Small intestine (tissue), 7 donors: Measurements from ENCODE around the gene OR13C2. TPM values are rescaled to one million over a fixed set of nuclear protein-coding genes. Genes with fewer than 3 reads are reported as not detected.

Source experiments
- DNase-seq, 2 donors: peaks; one replicate each; pipeline versions ENCODE4 v3.0.0 to v3.0.0-alpha.2; 2013
- FAIRE-seq: peaks from 2 replicates; lab custom pipeline; 2012; peaks lifted over from hg19 to GRCh38; lab: Jason Lieb, UNC
- H3K27ac ChIP-seq, 3 donors: one replicate each; pipeline ENCODE4 v1.5.1; 2013; ENCODE audit warnings: low read length in 2 of 3, mild to moderate bottlenecking in 2 of 3, control low read depth in 1 of 3, inconsistent platforms in 1 of 3, low read depth in 1 of 3, moderate library complexity in 1 of 3
- H3K27me3 ChIP-seq, 3 donors: one replicate each; pipeline ENCODE4 v1.6.1; 2013; ENCODE audit warnings: low read length in 3 of 3, inconsistent platforms in 1 of 3; ENCODE audit not compliant: control insufficient read depth in 3 of 3, insufficient read depth in 3 of 3
- H3K36me3 ChIP-seq, 3 donors: one replicate each; pipeline ENCODE4 v1.6.1; 2013; ENCODE audit warnings: low read length in 3 of 3, inconsistent platforms in 1 of 3, low read depth in 1 of 3, mild to moderate bottlenecking in 1 of 3, moderate library complexity in 1 of 3; ENCODE audit not compliant: control insufficient read depth in 3 of 3, insufficient read depth in 2 of 3
- H3K4me1 ChIP-seq, 3 donors: one replicate each; pipeline ENCODE4 v1.6.1; 2013; ENCODE audit warnings: low read length in 2 of 3, inconsistent platforms in 1 of 3, low read depth in 1 of 3, mild to moderate bottlenecking in 1 of 3, moderate library complexity in 1 of 3; ENCODE audit not compliant: control insufficient read depth in 3 of 3, insufficient read depth in 2 of 3
- H3K4me3 ChIP-seq, 3 donors: one replicate each; pipeline ENCODE4 v1.5.1; 2013; ENCODE audit warnings: low read length in 3 of 3, control low read depth in 1 of 3, inconsistent platforms in 1 of 3, low read depth in 1 of 3, mild to moderate bottlenecking in 1 of 3, moderate library complexity in 1 of 3
- H3K9me3 ChIP-seq, 2 donors: one replicate each; pipeline ENCODE4 v1.6.1; 2013; ENCODE audit warnings: low read depth in 1 of 2, low read length in 1 of 2; ENCODE audit not compliant: control insufficient read depth in 2 of 2, insufficient read depth in 1 of 2
- WGBS, 3 donors: extraction: QIAGEN DNeasy Blood & Tissue Kit; methylation state at CpG; one replicate each; pipeline ENCODE4 v1.1.7; 2013; 5-methylcytosine and 5-hydroxymethylcytosine counted together
- polyA plus RNA-seq, 4 donors: library from polyadenylated mRNA; stranded (reverse) in 3 of 4; unstranded in 1 of 4; fragments of 200-250 nt in 3 of 4; fragments of 120-200 nt in 1 of 4; gene quantifications; one replicate each; pipeline versions ENCODE4 v1.2.1 to v1.2.3, GENCODE V29; 2013
- donor health status: healthy with polysubstance abuse.
- donor health status: control.
- donor health status: control.
- donor health status: Bipolar disorder and iron deficiency.
- donor health status: healthy.

Gene OR13C2
- polyA plus RNA-seq, 4 donors: not detected

DNA sequence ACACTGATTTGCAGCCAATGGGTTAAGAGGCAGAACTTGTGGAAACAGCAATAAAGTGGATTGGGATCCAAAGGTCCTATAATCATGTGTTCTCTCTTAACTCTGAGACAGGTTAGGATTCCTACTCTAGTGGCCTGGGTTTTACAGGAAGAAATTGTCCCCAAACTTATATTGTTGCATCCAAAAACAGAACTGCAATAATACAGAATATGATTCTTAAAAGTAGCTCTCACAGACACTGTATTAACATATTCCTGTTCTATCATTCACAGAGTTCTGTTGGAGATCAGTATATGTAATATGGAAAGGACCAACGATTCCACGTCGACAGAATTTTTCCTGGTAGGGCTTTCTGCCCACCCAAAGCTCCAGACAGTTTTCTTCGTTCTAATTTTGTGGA lies 36.6 kb downstream of the OR13C2 start, which contains the start of gene OR13C8:
OR13C8 (plus strand) TSS at position 301 of the 400 bp plus-strand sequence; CDS start at position 301, 0 bp downstream.
- WGBS, 3 donors: 84 to 90% (median 90%) methylated on average over 4 of the region's 4 CpGs
- Histone ChIP-seq H3K9me3 (peaks cover 0 to 2% of the 10 kb centered on the region in 2 donors), H3K27me3 (no peaks in the 10 kb centered on the region), H3K27ac (no peak within 1 kb of the TSS), H3K36me3 (no peaks in the 10 kb centered on the region), H3K4me3 (no peak within 1 kb of the TSS), H3K4me1 (no peaks in the 10 kb centered on the region)
- no peak for DNase-seq
- FAIRE-seq: no peak

GRCh38 chr9:104564358-104564757 lies 41.1 kb downstream of the OR13C2 start:
- H3K27me3 ChIP-seq: no peaks in the 10 kb centered on the region
- no peak overlapping the region for H3K4me3 ChIP-seq
- no peak for FAIRE-seq
- 24 to 43% (median 24%) methylated on average over 1 of the region's 1 CpG for WGBS, 3 donors
- H3K27ac ChIP-seq: no peak overlapping the region
- no peaks in the 10 kb centered on the region for H3K4me1 ChIP-seq
- DNase-seq: no peak
- H3K36me3 ChIP-seq: no peaks in the 10 kb centered on the region
- no peaks in the 10 kb centered on the region for H3K9me3 ChIP-seq

DNA sequence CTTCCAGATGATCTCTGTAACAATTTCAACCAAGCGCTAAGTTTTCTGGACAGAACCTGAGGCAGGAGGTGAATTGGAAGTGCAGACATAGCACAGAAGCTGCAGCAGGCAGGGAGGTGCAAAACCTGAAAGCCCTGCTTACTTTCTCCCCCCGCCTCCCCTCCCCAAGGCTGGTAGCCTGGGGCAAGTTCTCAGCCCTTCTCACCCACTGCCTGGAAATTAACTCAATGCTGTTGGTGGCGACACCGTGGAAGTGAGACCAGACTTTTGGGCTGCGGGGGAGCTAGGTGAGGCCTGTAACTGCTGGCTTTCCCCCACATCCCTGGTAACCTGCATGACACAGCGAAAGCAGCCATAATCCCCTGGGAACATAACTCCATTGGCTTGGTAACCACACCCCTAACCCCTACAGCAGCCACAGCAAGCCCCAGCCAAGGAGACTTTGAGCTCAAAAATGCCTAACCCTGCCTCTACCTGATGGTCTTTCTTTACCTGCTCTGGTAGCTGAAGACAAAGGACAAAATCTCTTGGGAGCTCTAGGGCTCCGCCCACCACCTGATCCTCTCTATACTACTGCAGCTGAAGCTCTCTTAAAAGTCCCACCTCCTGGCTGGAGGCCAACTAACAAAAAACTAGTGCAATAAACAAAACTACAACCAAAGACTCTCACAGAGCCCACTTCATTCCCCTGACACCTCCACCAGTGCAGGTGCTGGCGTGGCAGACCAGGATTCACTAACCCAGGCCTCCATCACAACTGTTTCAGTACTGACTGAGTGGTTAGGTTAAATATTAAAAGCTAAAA lies 48.4 kb downstream of the OR13C2 start:
- no peaks in the 10 kb centered on the region for H3K4me1 ChIP-seq
- 76 to 83% (median 80%) methylated on average over 8 of the region's 8 CpGs for WGBS, 3 donors
- FAIRE-seq: no peak
- no peaks in the 10 kb centered on the region for H3K27me3 ChIP-seq
- H3K4me3 ChIP-seq: no peak overlapping the region
- H3K27ac ChIP-seq: no peak overlapping the region
- H3K36me3 ChIP-seq: no peaks in the 10 kb centered on the region
- H3K9me3 ChIP-seq: peaks cover 0 to 7% of the 10 kb centered on the region in 2 donors
- DNase-seq: no peak

GRCh38 chr9:104555521-104555920 lies 49.9 kb downstream of the OR13C2 start:
- H3K9me3 ChIP-seq: peaks cover 0 to 7% of the 10 kb centered on the region in 2 donors
- H3K27me3 ChIP-seq: no peaks in the 10 kb centered on the region
- H3K36me3 ChIP-seq: no peaks in the 10 kb centered on the region
- no peak overlapping the region for H3K27ac ChIP-seq
- WGBS, 3 donors: 93 to 95% (median 94%) methylated on average over 1 of the region's 1 CpG
- FAIRE-seq (no peak), DNase-seq (no peak)
- no peak overlapping the region for H3K4me3 ChIP-seq
- no peaks in the 10 kb centered on the region for H3K4me1 ChIP-seq

Other genes with a start within 250 kb of the OR13C2 start
- gene OR13F1, start 101.4 kb downstream of the OR13C2 start, polyA plus RNA-seq: not detected
- gene OR13C4, start 78.4 kb downstream of the OR13C2 start, polyA plus RNA-seq: not detected
- not detected for gene OR13C3, start 68.8 kb downstream of the OR13C2 start, polyA plus RNA-seq
- not detected for gene OR13C8, start 36.5 kb downstream of the OR13C2 start, polyA plus RNA-seq
- gene OR13C5, start 6.2 kb downstream of the OR13C2 start, polyA plus RNA-seq: not detected
- gene OR13C9, start 12.6 kb upstream of the OR13C2 start, polyA plus RNA-seq: not detected
- not detected for gene OR13D1, start 88.9 kb upstream of the OR13C2 start, polyA plus RNA-seq
- 10 to 100 TPM; 26.5 to 41.7 (median 35.3) TPM for gene NIPSNAP3A, start 142.1 kb upstream of the OR13C2 start, polyA plus RNA-seq
- gene NIPSNAP3B, start 158.5 kb upstream of the OR13C2 start, polyA plus RNA-seq: 1 to 10 TPM in 2 of 4 donors, under 1 TPM in 1, not detected in 1; 0.67 to 3.1 (median 1.1) TPM